Body of pancreas (tissue), 4 donors: ENCODE data around the gene CPOX. TPM values are rescaled to one million over a fixed set of nuclear protein-coding genes. Genes with fewer than 3 reads are reported as not detected.

Experiments
- ATAC-seq: fragments of 150-250 bp; one replicate; pipeline ENCODE4 v1.9.1; 2016
- DNase-seq, 4 donors: peaks; one replicate each; pipeline ENCODE4 v3.0.0-alpha.2; 2019
- H3K27ac ChIP-seq, 4 donors: fragments of 200-600 bp; sonication (generic); 1 replicate in 3 of 4; 2 replicates in 1 of 4; pipeline versions ENCODE4 v1.5.1 to v1.6.1; 2016 to 2019; ENCODE audit warnings: mild to moderate bottlenecking in 1 of 4, mixed read lengths in 1 of 4, moderate library complexity in 1 of 4
- H3K27me3 ChIP-seq, 2 donors: fragments of 200-600 bp; sonication (generic); one replicate each; pipeline ENCODE4 v1.6.0; 2016; ENCODE audit warnings: mild to moderate bottlenecking in 1 of 2
- H3K36me3 ChIP-seq, 2 donors: fragments of 200-600 bp; sonication (generic); replicated peaks in 1 of 2; 2 replicates each; pipeline ENCODE4 v1.5.1; 2016; ENCODE audit warnings: low read depth in 2 of 2; ENCODE audit not compliant: insufficient read depth in 1 of 2
- H3K4me1 ChIP-seq: fragments of 200-600 bp; sonication (generic); one replicate; pipeline ENCODE4 v1.6.0; 2016
- H3K4me3 ChIP-seq, 2 donors: fragments of 200-600 bp; sonication (generic); 1 replicate in 1 of 2; 2 replicates in 1 of 2; pipeline ENCODE4 v1.5.1; 2016 to 2019
- H3K9me3 ChIP-seq, 3 donors: fragments of 200-600 bp; sonication (generic); 1 replicate in 2 of 3; 2 replicates in 1 of 3; pipeline ENCODE4 v1.5.1; 2016
- CTCF ChIP-seq, 7 experiments: fragments of 450-650 bp in 4 of 7; fragments of 200-600 bp in 3 of 7; sonication (generic) in 3 of 7; IDR thresholded peaks; one replicate each; pipeline ENCODE4 v1.5.1; 2016 to 2019; ENCODE audit warnings: antibody characterized with exemption in 7 of 7
- POLR2A ChIP-seq, 3 donors: fragments of 450-650 bp; IDR thresholded peaks; one replicate each; pipeline ENCODE4 v1.6.1; 2016; ENCODE audit warnings: antibody characterized with exemption in 3 of 3, mild to moderate bottlenecking in 2 of 3
- WGBS, 2 donors: methylation state at CpG; one replicate each; pipeline ENCODE4 v1.1.5; 2017; 5-methylcytosine and 5-hydroxymethylcytosine counted together
- intact Hi-C: fragments of 100-400 bp; cut with DNase I; formaldehyde crosslinking; loops from one replicate; pipeline ENCODE4 v1.15.1; 2023
- total RNA-seq, 2 donors: library from RNA; depleted of rRNA; stranded (reverse); fragments of >200 nt; gene quantifications; one replicate each; pipeline ENCODE4 v1.1.0, GENCODE V29; 2016

Gene CPOX
- total RNA-seq, 2 donors from 2014 or later = 14.8 to 25.4 TPM

- 73 to 79% methylated on average over 1 of the region's 1 CpG for WGBS, 2 donors
- DNase-seq (no peak), ATAC-seq (no peak)
- Histone ChIP-seq H3K27me3 (no peaks in the 10 kb centered on the region), H3K36me3 (no peaks in the 10 kb centered on the region), H3K9me3 (no peaks in the 10 kb centered on the region), H3K4me1 (no peaks in the 10 kb centered on the region), H3K27ac (no peak overlapping the region), H3K4me3 (no peak overlapping the region)
- intact Hi-C loops = no loop called here
- no peak for TF ChIP-seq CTCF (IDR thresholded peaks at IDR 0.05)
- no peak for TF ChIP-seq POLR2A (IDR thresholded peaks at IDR 0.05)
Measured at GRCh38 chr3:98542623-98543022, 50.8 kb downstream of the CPOX start.

GRCh38 chr3:98541695-98542094 lies 51.7 kb downstream of the CPOX start:
- WGBS, 2 donors = 80 to 94% methylated on average over 1 of the region's 1 CpG

GRCh38 chr3:98540346-98540745 lies 53.1 kb downstream of the CPOX start:
- ATAC-seq (no peak), DNase-seq (no peak)
- Histone ChIP-seq H3K4me1 (no peaks in the 10 kb centered on the region), H3K36me3 (no peaks in the 10 kb centered on the region), H3K27ac (no peak overlapping the region), H3K27me3 (no peaks in the 10 kb centered on the region), H3K9me3 (no peaks in the 10 kb centered on the region), H3K4me3 (no peak overlapping the region)
- 69 to 70% methylated on average over 3 of the region's 3 CpGs for WGBS, 2 donors
- intact Hi-C loops = no loop called here
- TF ChIP-seq CTCF (IDR thresholded peaks at IDR 0.05) (no peak), POLR2A (IDR thresholded peaks at IDR 0.05) (no peak)

More at GRCh38 chr3:98541695-98542094, 51.7 kb downstream of the CPOX start:
- no peak overlapping the region for H3K4me3 ChIP-seq
- intact Hi-C loops = no loop called here
- no peaks in the 10 kb centered on the region for H3K36me3 ChIP-seq
- no peak overlapping the region for H3K27ac ChIP-seq
- DNase-seq (no peak), ATAC-seq (no peak)
- no peak for TF ChIP-seq CTCF (IDR thresholded peaks at IDR 0.05)
- TF ChIP-seq POLR2A (IDR thresholded peaks at IDR 0.05) = no peak
- H3K9me3 ChIP-seq = no peaks in the 10 kb centered on the region
- H3K27me3 ChIP-seq = no peaks in the 10 kb centered on the region
- H3K4me1 ChIP-seq = no peaks in the 10 kb centered on the region

GRCh38 chr3:98536456-98537017 lies 56.9 kb downstream of the CPOX start:
- ATAC-seq = no peak
- TF ChIP-seq POLR2A (IDR thresholded peaks at IDR 0.05) (no peak), CTCF (IDR thresholded peaks at IDR 0.05) (no peak)
- H3K9me3 ChIP-seq = no peaks in the 10 kb centered on the region
- H3K36me3 ChIP-seq = no peaks in the 10 kb centered on the region
- WGBS, 2 donors = 65 to 66% methylated on average over 6 of the region's 6 CpGs
- no peak for DNase-seq
- no peak overlapping the region for H3K27ac ChIP-seq
- H3K27me3 ChIP-seq = no peaks in the 10 kb centered on the region
- no peaks in the 10 kb centered on the region for H3K4me1 ChIP-seq
- intact Hi-C loops = no loop called here
- H3K4me3 ChIP-seq = no peak overlapping the region

GRCh38 chr3:98534734-98535133 lies 58.7 kb downstream of the CPOX start:
- no peaks in the 10 kb centered on the region for H3K9me3 ChIP-seq
- no peak overlapping the region for H3K27ac ChIP-seq
- no peaks in the 10 kb centered on the region for H3K4me1 ChIP-seq
- H3K27me3 ChIP-seq = no peaks in the 10 kb centered on the region
- intact Hi-C loops = no loop called here
- DNase-seq (no peak), ATAC-seq (no peak)
- WGBS, 2 donors = 86 to 93% methylated on average over 1 of the region's 1 CpG
- TF ChIP-seq CTCF (IDR thresholded peaks at IDR 0.05) = no peak
- no peak for TF ChIP-seq POLR2A (IDR thresholded peaks at IDR 0.05)
- H3K36me3 ChIP-seq = no peaks in the 10 kb centered on the region
- no peak overlapping the region for H3K4me3 ChIP-seq
